IPS DF 4.7 (cell line): Measurements from ENCODE around the gene CTDP1.

Experiments
- DNase-seq: peaks from one replicate; pipeline ENCODE4 v3.0.0-alpha.2; 2013; ENCODE audit warnings: low spot score; ENCODE audit errors: extremely low read depth

The CTDP1 gene

DNA sequence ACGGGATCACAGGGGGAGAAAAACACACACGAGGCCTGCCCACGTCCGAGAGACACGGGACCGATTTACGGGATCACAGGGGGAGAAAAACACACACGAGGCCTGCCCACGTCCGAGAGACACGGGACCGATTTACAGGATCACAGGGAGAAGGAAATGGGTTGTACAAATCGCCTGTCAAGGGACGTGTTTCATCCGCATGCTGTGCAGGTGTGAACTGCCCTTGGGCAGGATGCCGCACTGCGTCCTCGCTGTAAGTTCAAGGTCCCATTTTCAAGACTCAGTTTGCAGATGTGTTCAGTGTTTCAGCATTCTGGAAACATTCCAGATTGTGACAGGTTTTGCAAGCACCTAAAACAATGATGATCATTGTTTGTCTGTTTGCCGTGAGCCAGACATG lies 115.8 kb downstream of the CTDP1 start:
- DNase-seq, result no peak

DNA sequence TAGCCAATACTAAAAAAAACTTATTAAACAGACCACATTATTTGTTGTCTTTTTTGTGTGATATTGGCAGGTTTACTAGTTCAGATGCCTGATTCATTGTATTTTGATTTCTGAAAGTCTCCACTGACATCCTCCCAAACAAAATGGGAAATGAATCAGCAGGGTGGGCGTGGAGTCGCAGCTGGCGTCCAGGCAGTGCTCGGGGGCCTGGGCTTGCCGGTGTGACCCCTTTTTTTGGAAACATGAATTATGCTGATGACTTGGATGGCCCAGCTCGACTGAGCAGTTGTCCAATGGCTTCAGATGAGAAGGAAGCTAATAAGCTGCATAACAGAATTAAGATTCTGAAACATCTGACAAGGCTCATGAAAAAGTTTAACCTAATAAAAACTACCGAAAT lies 116.4 kb downstream of the CTDP1 start:
- DNase-seq, result no peak

DNA sequence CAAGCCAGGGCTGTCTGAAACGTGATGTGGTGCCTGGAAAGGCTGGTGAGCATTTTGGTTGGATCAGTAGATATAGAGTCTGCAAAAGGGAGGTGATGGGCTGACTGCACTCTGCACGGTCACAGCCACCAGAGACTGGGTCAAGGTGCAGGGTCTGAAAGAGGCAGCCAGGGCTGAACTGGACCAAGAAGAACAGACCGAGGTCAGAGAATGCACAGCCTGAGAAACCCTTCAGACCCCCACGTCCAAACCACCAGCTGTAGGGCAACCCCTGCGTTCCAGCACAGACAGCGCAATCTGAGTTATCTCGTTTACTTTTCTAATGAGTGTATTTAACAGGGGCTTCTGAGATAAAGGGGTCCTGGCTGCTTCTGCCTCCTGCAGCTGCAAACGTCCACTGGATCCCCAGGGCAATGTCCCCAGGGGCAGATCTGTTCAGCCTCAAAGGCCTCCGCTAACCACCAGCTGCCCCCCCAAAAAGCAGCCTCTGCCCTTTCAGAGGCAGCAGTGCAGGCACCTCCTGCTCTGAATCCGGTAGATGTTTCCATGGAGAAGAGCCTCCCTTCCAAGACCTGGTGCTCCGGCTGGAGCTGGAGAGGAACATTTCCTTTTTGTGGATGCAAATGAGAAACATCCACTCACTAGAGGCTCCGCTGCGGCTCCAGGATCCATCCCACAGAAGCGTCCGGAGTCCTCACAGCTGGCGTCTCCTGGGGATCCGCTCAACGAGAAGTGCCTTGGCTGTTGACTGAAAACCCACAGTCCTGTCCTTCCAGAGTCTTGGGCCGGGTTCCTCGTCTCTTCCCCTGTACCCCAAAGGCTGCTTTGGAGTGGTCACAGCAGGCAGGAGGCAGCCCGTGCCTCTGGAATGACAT lies 117.2 kb downstream of the CTDP1 start:
- no peak for DNase-seq

DNA sequence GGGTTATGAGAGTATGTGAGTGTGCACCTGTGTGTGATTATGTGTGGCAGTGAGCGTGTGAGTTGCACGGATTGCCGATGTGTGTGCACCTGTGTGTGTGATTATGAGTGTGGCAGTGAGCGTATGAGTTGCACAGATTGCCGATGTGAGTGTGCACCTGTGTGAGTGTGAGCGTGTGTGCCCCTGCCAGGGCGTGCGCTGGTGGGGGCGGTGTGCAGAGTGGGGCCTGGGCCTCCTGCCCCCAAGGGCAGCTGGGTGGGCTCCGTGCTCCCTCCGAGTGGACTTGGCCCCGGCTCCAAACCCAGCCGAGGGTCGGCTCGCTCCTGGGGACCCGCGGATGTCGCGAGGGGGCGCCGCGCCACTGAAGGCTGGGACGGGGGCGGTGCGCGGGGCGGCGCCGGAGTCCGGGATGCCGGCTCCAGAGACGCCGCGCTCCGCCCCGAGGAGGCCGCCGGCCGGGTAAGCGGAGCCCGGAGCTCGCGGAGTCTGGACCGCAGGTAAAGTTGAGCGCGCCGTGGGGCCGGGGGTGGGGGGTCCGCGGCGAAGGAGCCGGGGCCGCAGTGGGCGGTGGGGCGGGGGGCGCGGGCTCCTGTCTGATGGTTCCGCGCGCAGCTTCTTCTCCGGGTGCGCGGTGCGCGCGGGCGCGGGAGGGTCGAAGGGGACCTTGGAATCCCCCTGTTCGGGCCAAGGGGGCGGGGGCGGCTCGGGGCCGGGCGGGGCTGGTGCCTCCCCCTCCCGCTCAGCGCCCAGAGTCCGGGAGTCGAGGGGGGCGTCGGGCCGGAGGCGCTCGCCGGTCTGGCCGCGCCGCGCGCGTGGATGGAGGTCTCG lies 118.1 kb downstream of the CTDP1 start, which contains the start of gene KCNG2:
Gene KCNG2, plus strand, starts transcription at position 421 of the 828 bp plus-strand sequence. CDS start 65,730 bp downstream, outside the sequence.
- DNase-seq, result no peak

DNA sequence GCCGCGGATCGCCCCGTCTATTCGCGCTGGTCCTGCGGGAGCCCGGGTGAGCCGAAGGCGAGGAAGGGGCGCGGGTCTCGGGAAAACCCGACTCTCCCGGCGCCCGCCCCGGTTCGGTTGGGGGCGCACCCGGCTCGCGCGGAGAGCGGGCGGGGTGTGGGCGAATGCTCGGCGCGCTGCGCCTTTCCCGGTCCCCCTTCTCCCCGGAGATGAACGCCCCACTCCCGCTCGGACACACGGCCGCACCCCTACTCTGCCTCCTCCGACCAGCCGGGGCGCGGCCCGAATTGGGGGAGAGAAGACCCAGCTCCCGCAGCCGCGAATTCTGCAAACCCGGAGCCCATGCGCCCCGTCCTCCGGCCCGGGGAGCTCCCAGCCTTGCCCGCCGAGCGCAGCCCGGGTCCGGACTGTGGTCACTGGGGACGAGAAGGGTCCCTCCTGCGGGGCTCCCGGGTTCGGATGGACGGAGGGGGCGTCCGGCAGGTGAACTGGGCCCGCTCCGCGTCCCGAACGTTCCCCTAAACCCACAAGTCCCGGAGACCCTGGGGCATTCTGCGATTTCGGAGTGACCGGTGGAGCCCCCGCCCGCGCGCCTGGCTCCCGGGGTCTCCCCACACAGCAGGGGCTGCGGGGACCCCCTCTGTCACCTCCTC lies 118.9 kb downstream of the CTDP1 start:
- DNase-seq, result no peak

DNA sequence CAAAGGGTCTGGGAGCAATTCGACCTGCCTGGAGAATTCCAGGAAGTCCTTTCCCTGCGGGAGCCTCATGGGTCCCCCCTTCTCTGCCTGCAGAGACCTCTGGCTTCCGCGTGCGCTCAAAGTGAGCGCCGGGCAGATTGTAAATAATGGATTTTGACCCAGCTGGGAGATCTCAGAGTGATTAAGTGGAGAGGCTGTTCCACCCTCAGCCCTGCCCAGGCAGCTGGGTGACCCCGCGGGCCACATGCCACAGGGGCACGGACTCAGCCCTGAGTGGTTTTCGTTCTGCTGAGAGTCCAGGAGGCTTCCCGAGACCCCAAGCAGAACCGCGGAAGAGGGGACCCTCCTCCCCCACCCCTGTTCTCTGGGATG lies 119.4 kb downstream of the CTDP1 start:
- no peak for DNase-seq

DNA sequence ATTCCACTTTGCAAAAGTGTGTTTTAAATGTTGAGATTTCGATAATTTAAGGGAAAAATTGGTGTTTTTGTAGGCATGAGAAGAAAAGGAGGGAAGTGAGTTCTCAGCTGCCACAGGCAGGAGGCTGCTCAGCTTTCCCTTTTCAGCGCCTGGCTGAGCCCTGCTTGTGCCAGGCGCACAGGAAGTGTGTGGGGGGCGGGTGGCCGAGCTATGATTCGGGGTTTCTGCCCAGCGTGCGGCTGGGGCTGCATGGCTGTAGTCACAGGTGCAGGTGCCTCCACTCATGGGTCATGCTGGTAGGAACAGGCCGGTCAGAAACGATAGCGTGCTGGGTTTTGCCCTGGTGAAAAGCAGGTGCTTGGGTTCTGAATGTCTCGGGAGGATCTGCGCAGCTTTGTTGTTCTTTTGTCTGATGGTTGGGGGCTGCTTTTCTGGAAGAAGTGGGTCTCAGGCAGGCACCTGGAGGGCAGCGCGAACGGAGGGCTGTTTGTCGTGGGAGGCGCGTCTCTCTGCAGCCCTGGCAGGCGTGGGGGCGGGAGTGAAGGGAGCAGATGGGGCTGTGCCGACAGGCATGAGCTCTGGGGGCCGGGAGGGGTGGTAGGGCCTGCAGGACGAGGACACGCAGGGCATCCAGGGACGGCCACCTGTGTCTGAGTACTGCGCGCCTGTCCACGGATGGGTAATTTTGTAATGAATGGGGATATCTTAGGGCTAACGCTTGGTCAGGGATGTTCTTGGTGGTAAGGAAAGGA lies 120.2 kb downstream of the CTDP1 start:
- DNase-seq, result no peak

DNA sequence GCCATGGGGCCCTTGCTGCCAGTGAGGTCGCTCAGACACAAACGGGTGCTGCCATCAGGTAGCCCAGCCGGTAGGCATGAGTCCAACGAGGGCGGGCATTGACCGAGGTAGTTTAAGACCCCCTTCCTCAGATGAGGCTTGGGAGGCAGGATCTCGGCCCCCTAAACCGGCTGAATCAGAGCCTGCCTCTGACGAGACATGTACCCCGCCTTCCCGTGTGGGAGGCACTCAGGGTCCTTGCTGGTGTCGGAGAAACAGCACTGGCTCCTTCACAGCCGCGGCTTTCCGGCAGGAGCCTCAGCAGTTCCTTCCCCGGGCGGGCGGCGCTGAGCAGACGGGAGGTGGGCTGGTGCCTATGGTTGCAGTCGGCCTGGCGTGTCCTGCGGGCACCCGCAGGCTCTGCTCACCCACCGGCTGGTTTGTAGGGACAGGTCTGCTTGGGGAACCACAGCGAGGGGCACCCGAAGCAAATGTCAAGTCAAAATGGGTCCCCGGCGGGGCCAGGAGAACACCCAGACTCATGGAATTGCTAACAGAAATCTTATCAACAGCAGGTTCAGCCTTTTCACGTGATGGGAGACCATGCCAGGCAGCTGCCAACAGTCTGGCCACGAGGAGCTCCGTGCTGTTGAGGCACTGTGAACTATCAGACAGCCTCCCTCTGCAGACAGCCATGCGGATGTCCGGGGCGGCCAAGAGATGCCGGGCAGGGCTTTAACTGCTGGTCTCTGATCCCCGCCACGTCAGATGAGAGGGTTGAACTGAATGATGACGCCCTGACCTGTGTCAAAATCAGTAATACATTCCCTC lies 121.0 kb downstream of the CTDP1 start:
- DNase-seq, result no peak

DNA sequence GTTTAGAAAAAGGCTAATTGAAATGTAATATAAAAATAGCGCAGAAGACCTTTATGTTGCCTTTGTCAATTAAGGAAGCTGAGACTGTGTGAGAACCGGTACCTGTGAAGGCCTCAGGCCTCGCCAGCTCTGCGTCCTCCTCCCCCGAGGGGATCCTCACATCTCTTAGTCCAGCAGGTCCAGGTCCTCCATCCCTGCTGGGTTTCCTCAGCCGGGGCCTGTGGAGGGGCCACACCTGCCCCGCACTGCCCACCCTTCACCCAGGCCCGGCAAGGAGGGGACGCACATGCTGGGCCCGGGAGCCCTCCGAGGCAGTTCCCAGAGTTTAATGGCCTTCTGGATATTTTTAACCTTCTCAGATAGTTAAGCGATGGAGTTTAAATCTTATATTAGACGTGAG lies 121.6 kb downstream of the CTDP1 start:
- no peak for DNase-seq

DNA sequence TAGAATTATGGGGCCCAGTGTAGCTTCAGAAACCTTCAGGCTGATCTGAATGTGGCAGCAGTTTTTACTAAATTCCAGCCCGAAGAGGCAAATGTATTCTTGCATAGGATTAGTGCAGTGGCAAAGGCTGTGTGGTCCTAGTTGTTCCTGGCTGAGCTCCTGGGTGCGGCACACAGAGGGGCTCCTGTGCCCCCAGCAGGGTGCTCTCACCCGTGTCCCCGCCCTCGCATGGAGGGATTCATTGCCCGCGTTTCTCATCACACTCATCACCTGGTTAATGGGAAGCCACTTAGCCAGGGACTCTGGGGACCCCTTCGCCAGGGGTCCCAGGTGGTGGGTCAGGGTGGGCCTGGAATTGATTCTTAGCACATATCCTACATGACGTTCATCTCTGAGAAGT lies 122.0 kb downstream of the CTDP1 start:
- DNase-seq, result no peak

DNA sequence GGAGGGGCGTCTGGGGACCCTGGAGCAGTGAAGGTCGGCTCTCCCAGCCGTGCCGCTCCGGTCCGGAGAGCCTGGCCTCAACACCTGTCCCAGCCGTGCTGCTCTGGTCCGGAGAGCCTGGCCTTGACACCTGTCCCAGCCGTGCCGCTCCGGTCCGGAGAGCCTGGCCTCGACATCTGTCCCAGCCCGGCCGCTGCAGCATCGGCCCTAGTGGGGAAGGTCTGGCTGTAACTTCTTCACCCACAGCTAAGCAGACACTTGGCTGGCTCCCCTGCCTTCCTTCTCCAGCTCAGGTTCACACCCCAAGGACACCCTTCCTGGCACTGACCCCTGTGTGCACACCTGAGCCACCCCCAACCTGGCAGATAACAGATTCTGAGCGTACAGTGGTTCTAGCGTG lies 122.7 kb downstream of the CTDP1 start:
- no peak for DNase-seq

DNA sequence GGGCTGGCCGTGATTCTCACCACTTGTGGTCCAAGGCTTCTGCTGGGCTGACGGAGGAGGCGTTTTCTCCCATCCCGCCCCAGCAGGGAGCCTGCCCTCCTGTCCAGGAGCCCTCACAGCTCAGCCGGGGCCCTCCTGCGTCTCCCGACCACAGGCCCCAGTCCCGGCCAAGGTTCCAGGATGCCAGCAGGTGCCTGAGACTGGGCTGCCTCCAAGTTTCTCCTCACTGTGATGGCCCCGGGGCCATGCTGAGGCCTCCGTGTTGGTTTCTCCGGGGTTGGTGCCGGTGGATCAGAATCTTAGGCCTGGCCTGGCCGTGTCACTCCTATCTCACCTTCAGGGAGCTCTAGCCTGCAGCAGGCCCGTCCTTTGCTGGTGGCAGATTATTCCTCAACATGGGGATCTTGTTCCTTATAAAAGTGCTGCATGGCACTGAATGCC lies 124.0 kb downstream of the CTDP1 start:
- no peak for DNase-seq
